ENCODE data around the gene ROBO2.

Gene ROBO2

DNA sequence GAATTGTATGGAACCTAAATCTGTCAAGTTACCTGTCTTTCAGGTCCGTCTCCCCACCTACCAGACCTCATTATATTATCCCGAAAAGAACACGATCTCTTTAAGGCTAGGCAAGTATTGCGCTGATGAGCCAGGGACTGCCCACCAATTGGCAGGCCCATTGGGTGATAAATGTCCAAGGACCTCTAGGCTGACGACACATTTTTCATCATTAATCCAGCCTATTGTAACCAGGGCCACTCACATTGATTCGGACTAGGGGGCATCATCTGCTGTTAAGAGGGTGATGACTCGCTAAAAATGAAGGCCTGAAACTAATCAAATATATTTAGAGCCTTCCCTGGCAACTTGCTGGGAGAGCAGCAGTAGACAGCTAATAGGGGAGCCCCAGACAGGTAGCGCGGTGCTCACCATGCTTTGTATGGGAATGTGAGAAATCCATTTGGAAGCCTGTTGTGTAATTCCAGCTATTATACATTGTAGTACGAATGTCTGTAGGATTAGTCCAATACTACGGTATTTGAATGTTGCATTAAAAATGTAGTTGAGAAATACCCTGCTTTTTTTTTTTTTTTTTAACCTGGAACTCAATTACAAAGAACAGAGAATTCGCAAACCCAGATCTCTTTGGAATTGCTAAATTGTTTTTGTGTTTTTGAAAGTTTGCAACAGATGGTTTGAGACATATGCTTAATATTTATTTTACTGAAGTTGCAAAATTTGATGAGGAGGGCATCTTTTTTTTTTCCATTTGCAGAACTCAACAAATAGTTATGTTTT is 156.1 kb downstream of the ROBO2 start:
- no peak for DNase-seq

DNA sequence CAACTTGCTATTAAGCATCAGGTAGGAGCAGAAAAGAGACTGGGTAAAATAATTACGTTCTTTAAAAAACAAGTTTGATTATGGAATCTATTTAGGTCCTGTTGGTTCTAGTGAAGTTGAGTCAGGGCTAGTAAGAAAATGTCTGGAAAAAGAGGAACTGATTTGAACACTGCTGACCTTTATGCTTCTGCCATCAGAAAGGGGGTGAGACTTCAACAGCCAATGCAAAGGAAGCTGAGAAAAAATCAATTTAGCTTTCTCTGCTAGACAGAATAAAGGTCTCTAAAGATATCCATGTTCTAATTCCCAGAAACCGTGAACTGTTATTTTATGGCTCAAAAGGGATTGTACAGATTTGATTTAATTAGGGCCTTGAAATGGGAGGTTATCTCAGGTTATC is 157.5 kb downstream of the ROBO2 start:
- DNase-seq = no peak

DNA sequence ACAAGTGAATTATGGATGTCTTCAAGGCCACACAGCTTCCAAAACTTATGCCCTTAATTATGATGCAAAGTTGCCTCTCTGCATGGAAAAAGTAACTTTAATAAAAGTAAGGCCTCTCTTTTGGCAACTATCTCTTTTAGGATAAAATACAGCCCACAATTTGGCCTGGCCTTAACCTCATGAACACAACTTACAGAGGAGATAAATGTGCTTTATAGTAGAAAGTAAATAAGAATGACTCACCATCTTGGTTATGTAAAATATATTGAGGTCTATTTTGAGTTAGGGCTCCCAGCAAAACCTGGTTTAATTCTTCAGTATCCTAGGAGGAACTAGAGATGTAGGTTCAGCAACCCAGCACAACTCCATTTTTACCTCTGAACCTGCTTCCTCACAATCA is 164.0 kb downstream of the ROBO2 start:
- DNase-seq = no peak

DNA sequence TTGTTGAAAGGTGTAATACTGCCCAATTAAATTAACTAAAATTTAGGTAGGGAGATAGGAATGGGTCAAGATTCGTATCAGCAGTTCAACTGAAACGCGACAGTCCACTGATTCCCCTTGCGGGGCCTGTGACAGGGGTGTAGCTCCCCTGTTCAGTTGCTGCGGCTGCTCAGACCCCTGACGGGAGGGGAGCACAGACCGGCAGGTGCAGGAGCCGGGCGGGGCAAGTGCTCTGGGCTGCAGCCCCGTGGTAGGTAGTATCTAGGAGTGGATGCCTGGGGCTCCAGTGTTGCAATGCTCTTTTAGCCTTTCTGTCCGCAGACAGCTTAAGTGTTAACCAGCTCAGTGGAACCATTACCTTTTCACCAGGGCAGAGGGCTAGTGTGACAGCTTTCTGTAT is 164.9 kb downstream of the ROBO2 start:
- DNase-seq = no peak

DNA sequence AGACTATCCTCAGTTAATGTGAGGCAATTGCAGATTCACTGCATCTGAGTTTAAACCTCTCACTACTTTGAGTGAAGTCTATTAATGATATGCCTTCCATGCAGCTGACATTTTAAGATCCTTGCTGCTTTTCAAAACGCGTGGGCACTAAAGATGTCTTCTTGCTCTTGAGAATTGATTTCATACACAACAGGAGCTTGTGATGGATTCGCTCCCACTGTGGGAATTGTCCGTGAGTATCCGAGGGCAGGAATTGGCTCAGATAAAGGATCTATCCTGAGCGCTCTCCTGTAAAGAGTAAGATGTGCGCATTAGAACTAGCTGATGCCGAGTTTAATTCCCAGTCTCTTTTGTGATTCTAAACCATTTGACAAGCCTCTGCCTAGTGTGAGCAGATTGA is 167.9 kb downstream of the ROBO2 start:
- no peak for DNase-seq

DNA sequence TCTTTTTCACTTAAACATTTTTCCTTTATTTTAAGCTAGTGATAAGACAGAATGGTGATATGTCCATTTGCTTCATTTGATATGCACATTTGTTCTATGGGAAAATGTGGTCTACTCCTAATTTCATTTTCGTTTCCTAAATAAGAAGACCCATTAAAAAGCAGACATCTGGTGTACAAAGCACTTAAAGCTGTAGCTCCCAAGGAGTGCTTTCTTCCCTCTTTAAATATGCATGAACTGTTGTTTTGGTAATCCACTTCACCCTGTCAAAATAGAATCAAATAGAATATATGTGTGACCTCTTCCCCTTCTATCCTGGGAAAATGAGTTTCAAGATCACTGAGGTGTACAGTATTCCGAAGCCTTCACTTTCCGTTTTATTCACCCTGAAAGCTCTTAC is 182.8 kb downstream of the ROBO2 start:
- no peak for DNase-seq

DNA sequence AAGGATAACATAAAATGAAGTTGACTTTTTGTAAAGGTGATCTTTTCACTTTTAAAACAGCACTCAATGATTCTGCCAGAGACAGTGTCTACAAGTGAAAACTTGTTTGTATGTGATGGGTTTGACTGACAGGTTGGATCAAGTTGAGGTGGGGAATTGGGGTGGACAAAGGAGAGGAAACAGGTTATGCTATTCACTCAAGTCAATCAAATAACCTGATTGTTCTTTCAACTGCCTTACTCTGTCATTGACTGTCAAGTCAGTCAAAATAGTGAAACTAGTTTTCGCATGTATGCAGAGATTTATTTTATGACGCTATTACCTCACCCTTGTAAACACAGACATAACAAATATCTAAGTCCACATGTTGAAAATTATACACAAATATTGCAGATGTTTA is 187.7 kb downstream of the ROBO2 start:
- DNase-seq = no peak

DNA sequence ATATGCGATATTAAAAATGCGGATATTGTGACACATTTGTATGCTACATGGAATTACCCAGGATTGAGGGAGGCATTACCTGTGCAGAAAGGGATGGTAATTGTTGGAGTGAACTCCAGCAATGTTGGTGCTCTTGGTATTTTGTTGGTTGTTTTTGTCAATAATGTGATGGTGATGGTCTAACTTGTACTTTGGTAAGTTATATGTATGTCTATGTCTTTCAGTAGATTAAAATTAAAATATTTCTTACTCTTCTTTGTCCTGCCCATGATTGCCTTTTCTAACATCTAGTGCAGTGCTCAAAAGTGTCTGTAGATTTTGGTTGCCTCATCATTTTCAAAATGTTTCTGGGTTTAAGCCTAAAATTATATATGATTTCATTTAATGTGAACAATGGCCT is 192.7 kb downstream of the ROBO2 start:
- no peak for DNase-seq

DNA sequence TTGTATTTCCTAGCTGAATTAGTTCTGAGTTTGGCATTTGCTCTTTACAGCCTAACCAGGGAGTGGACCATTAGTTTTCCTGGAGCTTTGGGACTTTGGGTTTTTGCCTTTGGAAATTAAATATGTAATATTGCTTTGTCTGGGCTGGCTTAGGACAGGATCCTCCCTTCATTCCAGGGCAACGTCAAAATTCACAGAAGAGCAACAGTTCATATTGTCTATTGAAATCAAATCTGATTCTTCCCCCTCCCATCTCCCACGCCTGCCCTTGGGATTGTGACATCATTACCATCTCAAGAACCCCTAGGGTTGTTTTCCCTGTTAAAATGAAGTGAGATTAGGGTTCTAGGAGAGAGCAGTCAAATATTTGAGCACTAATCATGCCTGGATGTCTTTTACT is 194.1 kb downstream of the ROBO2 start:
- DNase-seq = no peak

DNA sequence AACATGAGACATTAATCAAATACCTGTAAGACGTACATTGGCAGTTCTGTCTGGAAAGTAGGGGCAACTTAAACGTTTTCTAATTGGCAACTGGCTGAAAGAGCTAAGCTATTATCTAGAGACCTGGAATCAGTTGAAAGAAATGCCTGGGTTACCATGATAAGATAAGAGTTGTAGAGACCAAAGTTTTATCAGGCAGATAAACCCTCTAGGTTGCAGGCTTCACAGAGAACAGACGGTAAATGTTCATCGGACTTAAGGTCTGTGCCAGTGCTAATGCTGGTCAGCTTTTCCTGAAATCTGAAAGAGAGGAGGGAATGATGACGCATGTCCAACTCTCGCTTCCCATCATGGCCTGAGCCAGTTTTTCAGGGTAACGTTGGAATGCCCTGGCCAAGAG is 196.2 kb downstream of the ROBO2 start:
- DNase-seq = no peak

DNA sequence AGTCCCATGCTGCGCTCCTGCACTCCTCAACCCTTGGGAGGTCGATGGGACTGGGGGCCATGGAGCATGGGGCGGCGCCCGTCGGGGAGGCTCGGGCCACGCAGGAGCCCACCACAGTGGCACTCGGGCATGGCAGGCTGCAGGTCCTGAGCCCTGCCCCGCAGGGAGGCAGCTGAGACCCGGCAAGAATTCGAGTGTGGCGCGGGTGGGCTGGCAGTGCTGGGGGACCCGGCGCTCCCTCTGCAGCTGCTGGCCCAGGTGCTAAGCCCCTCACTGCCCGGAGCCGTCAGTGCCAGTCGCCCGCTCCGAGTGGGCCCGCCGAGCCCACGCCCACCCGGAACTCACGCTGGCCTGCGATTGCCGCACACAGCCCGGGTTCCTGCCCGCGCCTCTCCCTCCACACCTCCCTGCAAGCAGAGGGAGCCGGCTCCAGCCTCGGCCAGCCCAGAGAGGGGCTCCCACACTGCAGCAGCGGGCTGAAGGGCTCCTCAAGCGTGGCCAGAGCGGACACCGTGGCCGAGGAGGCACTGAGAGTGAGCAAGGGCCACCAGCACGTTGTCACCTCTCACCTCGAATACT is 200.3 kb downstream of the ROBO2 start:
- DNase-seq = no peak

DNA sequence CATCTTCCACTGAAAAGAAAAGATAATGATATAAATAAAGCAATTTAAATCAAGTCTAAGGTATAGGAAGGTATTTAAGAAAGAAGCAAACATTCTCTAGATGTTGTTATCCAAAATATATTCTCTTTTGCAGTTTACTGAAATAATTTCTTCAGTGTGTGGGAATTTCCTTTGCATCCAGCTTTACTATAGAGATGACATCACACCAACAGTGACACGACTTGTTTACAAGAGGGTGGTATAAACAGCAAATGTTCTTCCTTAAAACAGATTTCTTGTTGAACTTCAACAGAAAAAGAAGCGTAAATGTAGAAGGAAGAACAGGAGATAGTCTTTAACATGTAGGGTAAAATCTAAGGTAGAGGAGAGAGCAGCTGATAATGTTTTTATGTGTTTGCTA is 202.5 kb downstream of the ROBO2 start:
- DNase-seq = no peak

DNA sequence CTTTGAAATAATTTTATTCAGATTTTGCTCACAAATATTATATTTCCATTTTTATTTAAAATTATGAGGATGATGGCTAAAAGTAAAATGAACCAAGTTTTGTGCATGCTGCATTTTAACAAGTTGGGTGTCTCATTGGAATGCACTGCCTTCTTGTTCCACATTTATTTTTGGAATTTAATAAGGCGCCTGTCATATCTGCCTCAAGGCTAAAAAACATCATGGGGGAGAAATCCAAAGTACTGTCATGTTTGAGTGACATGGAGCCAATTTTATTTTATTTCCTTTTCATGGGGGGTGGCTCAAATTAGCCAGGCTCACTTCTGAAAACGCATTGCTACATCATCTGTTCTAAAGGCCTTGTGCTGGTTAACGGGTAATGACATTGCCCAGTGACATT is 205.1 kb downstream of the ROBO2 start:
- no peak for DNase-seq

DNA sequence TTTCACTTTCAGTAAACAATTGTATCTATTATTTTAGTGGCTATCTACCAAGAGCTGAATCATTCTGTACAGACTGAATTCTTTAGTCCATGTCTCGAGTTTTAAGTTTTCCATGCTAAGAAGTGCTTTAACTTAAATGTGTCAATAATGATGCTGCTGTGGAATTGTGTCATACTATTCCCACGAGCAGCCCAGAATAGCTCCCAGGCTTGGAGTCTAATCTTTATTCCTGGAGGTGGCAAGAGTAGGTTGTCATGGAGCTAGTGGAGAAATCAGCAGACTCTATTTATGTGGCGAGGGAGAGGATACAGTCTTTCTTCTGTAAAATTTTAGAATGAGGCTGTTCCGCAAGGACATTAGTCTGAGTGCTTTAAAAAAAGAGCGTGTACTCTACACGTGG is 207.2 kb downstream of the ROBO2 start:
- no peak for DNase-seq

DNA sequence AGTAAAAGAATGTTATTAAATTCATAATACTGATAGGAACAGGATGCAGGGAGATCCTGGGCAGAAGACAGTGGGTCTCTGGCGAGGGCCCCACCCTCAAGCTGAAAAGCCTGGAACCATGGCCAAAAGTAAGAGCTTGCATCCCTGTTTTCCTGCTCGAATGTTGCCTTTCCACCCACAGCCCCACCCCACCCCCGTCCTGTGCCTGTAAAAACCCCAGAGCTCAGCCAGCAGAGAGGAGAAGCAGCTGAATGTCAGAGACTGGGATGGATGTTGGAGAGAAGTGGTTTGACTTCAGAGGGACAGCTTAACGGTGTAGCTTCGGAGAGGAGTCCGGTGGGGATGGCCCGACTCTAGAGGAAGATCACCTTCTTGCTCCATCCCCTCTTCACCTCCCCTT is 207.9 kb downstream of the ROBO2 start:
- no peak for DNase-seq

DNA sequence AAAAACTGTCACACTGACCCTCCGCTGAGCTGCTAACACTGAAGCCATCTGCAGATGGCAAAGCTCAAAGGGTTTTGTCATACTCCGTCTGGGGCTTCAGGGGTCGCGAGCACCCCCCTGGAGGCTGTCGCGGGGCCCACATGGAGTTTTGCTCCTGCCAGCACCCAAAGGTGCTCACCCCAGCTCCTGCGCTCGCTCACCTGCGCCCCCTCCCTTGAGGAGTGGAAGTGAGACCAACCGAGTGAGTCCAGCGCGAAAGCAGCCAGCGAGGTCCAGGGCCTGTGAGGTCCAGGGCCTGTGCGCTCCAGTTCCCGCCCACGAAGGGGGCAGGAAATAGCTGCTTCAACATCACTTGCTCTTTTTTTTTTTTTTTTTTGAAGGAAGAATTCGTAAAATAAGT is 208.5 kb downstream of the ROBO2 start:
- DNase-seq = no peak

DNA sequence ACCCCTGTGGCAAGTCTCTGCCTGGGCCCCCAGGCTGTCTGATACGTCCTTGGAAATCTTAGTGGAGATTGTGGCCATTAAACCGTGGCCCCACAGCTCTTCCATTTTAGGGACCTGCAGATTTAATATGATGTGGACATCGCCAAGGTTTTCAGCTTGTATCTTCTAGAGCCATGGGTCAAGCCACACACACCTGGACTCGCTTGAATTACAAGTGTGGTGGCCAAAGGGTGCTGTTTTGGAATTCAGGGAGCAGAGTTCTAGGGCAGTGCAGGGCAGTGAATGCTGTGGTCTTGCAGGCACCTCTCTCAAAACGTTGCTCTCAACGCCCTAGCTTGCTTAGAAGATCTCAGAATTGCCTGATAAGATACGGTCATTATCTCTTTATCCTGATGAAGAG is 211.2 kb downstream of the ROBO2 start:
- DNase-seq = no peak

DNA sequence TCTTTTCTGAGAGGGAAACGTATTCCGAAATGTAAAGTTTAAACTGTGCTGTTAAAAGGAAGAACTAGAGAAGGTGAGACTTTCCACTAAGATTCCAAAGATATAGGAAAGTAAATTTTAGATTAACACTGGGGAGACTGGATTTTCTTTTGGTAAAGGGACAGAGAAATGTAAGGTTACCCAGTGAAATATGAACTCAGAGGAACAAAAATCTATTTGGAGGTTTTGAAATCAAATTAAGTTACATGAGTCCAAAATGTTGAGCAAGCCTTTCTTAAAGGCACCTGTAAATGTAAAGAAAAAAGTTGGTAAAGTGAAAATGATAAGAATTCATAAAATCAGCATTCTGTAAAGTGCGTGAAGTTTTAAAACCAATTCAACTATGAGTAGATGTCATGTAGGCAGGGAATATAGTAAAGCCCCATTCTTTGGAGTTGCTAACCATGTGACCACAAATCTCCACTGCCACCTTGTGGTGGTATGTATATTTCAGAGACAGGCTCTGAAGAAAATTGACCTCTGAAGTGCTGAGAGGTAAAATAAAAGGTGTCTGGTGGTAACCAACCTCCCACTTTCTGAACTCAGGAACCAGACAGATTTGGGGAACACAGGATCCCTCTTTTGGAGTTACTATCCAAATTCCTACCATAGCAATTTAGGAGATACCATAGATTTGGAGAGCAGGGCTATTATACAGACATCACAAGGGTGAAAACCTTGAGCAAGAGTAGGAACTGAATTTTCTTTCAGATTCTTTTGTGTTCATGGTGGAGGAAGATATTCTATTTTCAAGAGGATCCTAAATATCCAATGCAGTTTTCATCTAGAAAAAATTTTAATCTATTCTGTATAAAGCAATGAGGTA is 215.3 kb downstream of the ROBO2 start:
- no peak for DNase-seq

DNA sequence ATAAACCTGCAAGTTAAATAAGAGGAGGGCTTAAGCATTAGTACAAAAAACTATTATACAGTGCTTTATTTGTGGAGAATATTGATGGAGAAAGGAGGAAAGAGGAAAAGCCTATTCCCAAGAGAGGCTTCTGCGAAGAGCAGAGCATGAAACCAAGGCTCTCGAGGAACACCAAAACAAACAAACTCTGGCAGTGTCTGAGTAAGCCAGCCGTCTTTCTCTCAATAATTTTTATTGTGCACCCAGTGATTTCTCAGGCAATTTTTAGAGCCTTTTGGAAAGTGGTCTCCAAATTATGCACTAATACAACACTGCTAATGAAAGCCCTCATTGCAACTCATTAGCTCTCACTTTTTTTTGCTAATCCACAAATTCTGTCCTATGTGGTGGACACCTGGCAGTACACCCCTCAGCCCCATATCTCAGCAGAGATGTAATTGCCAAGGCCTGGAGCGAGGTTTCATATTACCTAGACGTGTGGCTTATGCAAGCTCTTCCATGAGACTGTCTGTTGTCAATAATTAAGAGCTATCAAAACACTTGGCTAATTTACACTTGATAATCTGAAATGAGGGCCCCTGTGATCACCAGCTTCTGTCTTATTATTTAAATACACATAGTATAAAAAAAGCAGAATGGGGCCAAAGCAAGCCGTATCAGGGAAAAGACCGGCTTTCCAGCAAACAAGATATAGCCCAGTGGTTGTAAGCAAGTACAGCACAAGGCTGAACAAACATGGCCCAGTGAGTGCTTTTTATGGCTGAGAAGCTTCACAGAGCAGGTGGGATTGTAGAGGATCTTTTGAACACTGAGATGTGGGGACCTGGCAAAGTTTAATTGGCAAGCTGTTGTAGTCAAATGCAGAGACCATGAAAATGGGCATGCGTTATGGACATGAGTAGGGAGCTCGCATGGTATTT is 216.9 kb downstream of the ROBO2 start:
- DNase-seq = no peak

DNA sequence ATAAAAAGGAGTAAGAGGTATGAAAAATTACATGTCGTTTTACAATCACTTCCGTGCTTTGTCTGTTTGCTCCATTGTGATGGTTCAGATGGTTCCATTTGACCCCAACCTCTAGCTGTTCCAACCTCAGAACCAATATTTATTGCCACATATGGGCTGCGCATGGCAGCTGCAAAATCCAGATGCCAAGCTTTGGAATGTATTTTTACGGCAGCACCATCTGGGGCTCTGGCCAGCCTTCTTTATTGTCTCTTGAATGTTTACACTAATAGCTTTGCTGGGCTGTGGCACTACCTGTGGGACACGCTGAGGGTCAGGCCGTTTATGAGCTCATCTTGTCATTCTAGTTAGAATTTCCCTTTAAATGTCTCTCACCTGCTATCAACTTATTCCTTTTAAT is 219.8 kb downstream of the ROBO2 start:
- DNase-seq = no peak

DNA sequence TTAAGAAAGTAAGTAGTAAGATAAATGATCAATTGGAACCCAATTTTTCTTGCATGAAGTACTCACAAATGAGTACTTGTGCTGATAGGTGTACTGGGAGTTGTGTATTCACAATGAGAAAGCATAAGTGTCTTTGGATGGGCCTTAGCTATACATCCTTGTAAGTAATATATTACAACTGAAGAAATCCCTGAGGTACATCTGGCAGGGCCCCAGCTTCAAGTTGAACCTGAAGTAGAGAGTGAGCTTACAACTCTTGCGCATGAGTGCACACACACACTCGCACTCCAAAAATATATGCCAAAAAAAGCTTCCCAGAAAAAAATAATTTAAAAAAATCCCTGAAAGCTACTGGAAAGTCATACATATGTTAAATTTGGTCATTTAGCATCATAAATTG is 222.5 kb downstream of the ROBO2 start:
- DNase-seq = no peak

DNA sequence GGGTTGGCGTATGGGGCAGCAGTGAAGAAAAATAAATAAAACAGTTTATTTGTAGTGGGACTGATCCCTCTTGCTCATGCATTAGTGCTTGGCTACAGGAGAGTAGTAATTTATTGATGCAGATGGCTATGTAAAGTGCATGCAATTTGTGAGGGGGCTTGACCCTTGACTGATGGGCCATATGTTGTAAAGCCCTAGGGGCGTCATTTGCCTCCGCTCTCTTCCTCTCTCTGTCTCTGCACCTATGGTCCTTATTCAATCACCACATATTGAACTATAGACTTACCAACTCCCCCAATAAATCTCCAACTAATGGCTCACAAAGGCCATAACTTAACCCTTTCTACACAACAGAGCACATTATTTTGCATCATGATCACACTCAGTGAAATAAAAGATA is 227.7 kb downstream of the ROBO2 start:
- DNase-seq = no peak

DNA sequence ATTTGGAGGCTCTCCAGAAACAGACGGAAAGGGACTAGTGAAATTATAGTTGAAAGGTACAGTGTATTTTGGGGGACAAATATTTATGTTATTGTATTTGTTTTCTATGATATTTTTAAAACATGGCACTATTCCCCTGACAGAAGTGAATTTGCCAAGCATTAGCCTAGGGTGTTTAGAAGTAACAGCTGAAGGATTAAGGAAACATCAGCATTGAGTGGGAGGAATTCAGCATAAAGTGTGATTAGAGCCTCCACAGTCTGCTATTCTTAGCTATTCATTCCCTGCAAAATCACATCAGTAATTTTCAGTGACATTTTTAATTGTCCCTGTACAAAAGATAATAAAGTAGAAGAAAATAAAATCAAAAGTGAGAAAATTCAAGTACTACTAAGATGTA is 231.4 kb downstream of the ROBO2 start:
- DNase-seq = no peak
